KMS-11 (cell line): ENCODE measurements around the gene LPP.

ENCODE experiments used
- H2AFZ ChIP-seq: fragments of 200-600 bp; sonication (generic); 2 replicates; pipeline ENCODE4 v1.6.1; 2016; ENCODE audit warnings: antibody characterized with exemption, mixed run types, low read depth
- H3K27ac ChIP-seq: fragments of 200-600 bp; sonication (generic); 2 replicates; pipeline ENCODE4 v1.6.1; 2016; ENCODE audit warnings: mild to moderate bottlenecking, mixed run types
- H3K27me3 ChIP-seq: fragments of 200-600 bp; sonication (generic); 2 replicates; pipeline ENCODE4 v1.6.1; 2017; ENCODE audit warnings: mild to moderate bottlenecking, low read depth, mixed run types, moderate library complexity; ENCODE audit not compliant: insufficient read depth
- H3K36me3 ChIP-seq: fragments of 200-600 bp; sonication (generic); 2 replicates; pipeline ENCODE4 v1.6.1; 2017; ENCODE audit warnings: mild to moderate bottlenecking, mixed run types; ENCODE audit not compliant: insufficient read depth
- H3K4me1 ChIP-seq: fragments of 200-600 bp; sonication (generic); 2 replicates; pipeline ENCODE4 v1.6.1; 2016; ENCODE audit warnings: mild to moderate bottlenecking, low read depth, mixed run types; ENCODE audit not compliant: poor library complexity, severe bottlenecking
- H3K4me2 ChIP-seq: fragments of 200-600 bp; sonication (generic); 2 replicates; pipeline ENCODE4 v1.7.0; 2016; ENCODE audit warnings: mild to moderate bottlenecking, mixed run types
- H3K4me3 ChIP-seq: fragments of 200-600 bp; sonication (generic); IDR thresholded peaks from 2 replicates; pipeline ENCODE4 v1.6.1; 2017; ENCODE audit warnings: low read depth, low read length, mixed read lengths; ENCODE audit not compliant: insufficient read depth
- H3K79me2 ChIP-seq: fragments of 200-600 bp; sonication (generic); 2 replicates; pipeline ENCODE4 v1.6.1; 2016; ENCODE audit warnings: low read depth, mixed run types; ENCODE audit not compliant: insufficient read depth
- H3K9ac ChIP-seq: fragments of 200-600 bp; sonication (generic); 2 replicates; pipeline ENCODE4 v1.6.1; 2016; ENCODE audit warnings: mild to moderate bottlenecking, mixed run types
- H4K20me1 ChIP-seq: fragments of 200-600 bp; sonication (generic); 2 replicates; pipeline ENCODE4 v1.6.1; 2016; ENCODE audit warnings: mild to moderate bottlenecking, mixed run types; ENCODE audit not compliant: insufficient read depth
- CTCF ChIP-seq: fragments of 200-600 bp; sonication (generic); conservative IDR thresholded peaks from 2 replicates; pipeline ENCODE4 v1.6.1; 2017; ENCODE audit warnings: low read depth, mild to moderate bottlenecking, antibody characterized with exemption, low read length, moderate library complexity, mixed read lengths

The LPP gene

GRCh38 chr3:188722963-188723362 lies 569.0 kb downstream of the LPP start:
- Histone ChIP-seq H3K36me3 (no peaks in the 10 kb centered on the region), H3K27me3 (no peaks in the 10 kb centered on the region), H3K4me1 (no peaks in the 10 kb centered on the region), H3K79me2 (no peaks in the 10 kb centered on the region), H3K9ac (no peak overlapping the region), H2AFZ (no peak overlapping the region), H3K27ac (no peak overlapping the region), H4K20me1 (no peaks in the 10 kb centered on the region), H3K4me3 (no peak overlapping the region), H3K4me2 (no peak overlapping the region)
- TF ChIP-seq CTCF = no peak

- Histone ChIP-seq H3K27ac (no peak overlapping the region), H3K4me1 (peaks cover 10% of the 10 kb centered on the region), H4K20me1 (no peaks in the 10 kb centered on the region), H3K4me2 (no peak overlapping the region), H3K36me3 (no peaks in the 10 kb centered on the region), H3K9ac (no peak overlapping the region), H3K27me3 (no peaks in the 10 kb centered on the region), H3K79me2 (no peaks in the 10 kb centered on the region), H2AFZ (no peak overlapping the region), H3K4me3 (no peak overlapping the region)
- no peak for TF ChIP-seq CTCF
Observed at GRCh38 chr3:188727052-188727451, 573.1 kb downstream of the LPP start.

GRCh38 chr3:188728371-188728896 lies 574.5 kb downstream of the LPP start:
- no peak for TF ChIP-seq CTCF
- Histone ChIP-seq H3K27ac (no peak overlapping the region), H3K27me3 (no peaks in the 10 kb centered on the region), H3K4me3 (no peak overlapping the region), H2AFZ (no peak overlapping the region), H3K4me2 (no peak overlapping the region), H3K79me2 (no peaks in the 10 kb centered on the region), H3K36me3 (no peaks in the 10 kb centered on the region), H4K20me1 (no peaks in the 10 kb centered on the region), H3K4me1 (peaks cover 10% of the 10 kb centered on the region), H3K9ac (no peak overlapping the region)

- H3K36me3 ChIP-seq = no peaks in the 10 kb centered on the region
- peaks cover 10% of the 10 kb centered on the region for H3K4me1 ChIP-seq
- no peaks in the 10 kb centered on the region for H3K27me3 ChIP-seq
- no peaks in the 10 kb centered on the region for H3K79me2 ChIP-seq
- H4K20me1 ChIP-seq = no peaks in the 10 kb centered on the region
- no peak overlapping the region for H3K27ac ChIP-seq
- no peak overlapping the region for H2AFZ ChIP-seq
- H3K4me2 ChIP-seq = peak overlapping the region; percentile 9; the same call in 1 of the 2 replicates
- H3K9ac ChIP-seq = no peak overlapping the region
- H3K4me3 ChIP-seq = no peak overlapping the region
- TF ChIP-seq CTCF = no peak
Observed at GRCh38 chr3:188729422-188729821, 575.5 kb downstream of the LPP start.
